HCT116 (cell line): ENCODE data around the gene SEC22C. TPM values are rescaled to one million over a fixed set of nuclear protein-coding genes. Genes with fewer than 3 reads are reported as not detected.

Experiments used
- ATAC-seq: fragments of 200-7000 bp; cut with Tn5 transposase; 2 replicates; pipeline ENCODE4 v1.9.1; 2020; ENCODE audit warnings: mild to moderate bottlenecking, moderate library complexity
- BruUV-seq: library from RNA; stranded (reverse); fragments of 400-500 nt; replicated peaks from 2 replicates; lab custom pipeline; 2021; lab: Mats Ljungman, UMichigan
- CTCF ChIA-PET: fragments of 300-600 bp; sonication (Branson Sonifier 250); formaldehyde crosslinking; loops from one replicate; lab custom pipeline; 2021; ENCODE audit warnings: antibody characterized with exemption; lab: Charles Lee
- POLR2A ChIA-PET: fragments of 300-600, 350-600 bp; sonication (Branson Sonifier 250); formaldehyde crosslinking; loops from one replicate; lab custom pipeline; 2021; ENCODE audit warnings: antibody characterized with exemption; lab: Charles Lee
- RAD21 ChIA-PET, 2 experiments: fragments of 300-600 bp; sonication (Branson Sonifier 250); formaldehyde crosslinking; loops; one replicate each; lab custom pipeline; 2023; ENCODE audit warnings: low total read pairs in 2 of 2; ENCODE audit not compliant: uncharacterized antibody in 2 of 2, unreplicated experiment in 2 of 2, low non-redundant PET in 1 of 2; lab: Charles Lee
- DNase-seq: peaks from one replicate; pipeline ENCODE4 v3.0.0-alpha.2; 2010; ENCODE audit warnings: low read depth, low spot score
- H2AFZ ChIP-seq: fragments of 200-600 bp; shearing (Covaris generic), sonication (generic); 2 replicates; pipeline ENCODE4 v1.6.1; 2017; ENCODE audit warnings: low read depth, mixed run types, mixed read lengths, antibody characterized with exemption, low read length; ENCODE audit not compliant: poor library complexity, severe bottlenecking
- H3K27ac ChIP-seq: 2 replicates; pipeline ENCODE4 v1.5.1; 2012; ENCODE audit warnings: low read depth, low read length
- H3K27me3 ChIP-seq: fragments of 200-600 bp; sonication (generic); 2 replicates; pipeline ENCODE4 v1.6.1; 2016; ENCODE audit warnings: mixed run types, low read length, mixed read lengths; ENCODE audit not compliant: insufficient read depth
- H3K36me3 ChIP-seq, 2 experiments: fragments of 200-500 bp in 1 of 2; fragments of 200-600 bp in 1 of 2; sonication (Bioruptor generic) in 1 of 2; sonication (generic) in 1 of 2; 2 replicates each; pipeline versions ENCODE4 v1.5.1 to v1.6.1; 2014 to 2016; ENCODE audit warnings: low read length in 2 of 2, inconsistent platforms in 1 of 2, mixed read lengths in 1 of 2, mixed run types in 1 of 2; ENCODE audit not compliant: insufficient read depth in 2 of 2, control insufficient read depth in 1 of 2
- H3K4me1 ChIP-seq, 2 experiments: fragments of 200-600 bp in 1 of 2; sonication (generic) in 1 of 2; 2 replicates each; pipeline versions ENCODE4 v1.5.1 to v1.6.1; 2012 to 2017; ENCODE audit warnings: low read length in 2 of 2, inconsistent platforms in 1 of 2, mild to moderate bottlenecking in 1 of 2, mixed read lengths in 1 of 2, mixed run types in 1 of 2, moderate library complexity in 1 of 2; ENCODE audit not compliant: insufficient read depth in 2 of 2, control insufficient read depth in 1 of 2
- H3K4me2 ChIP-seq: fragments of 200-600 bp; sonication (generic); 2 replicates; pipeline ENCODE4 v1.6.1; 2017; ENCODE audit warnings: mixed run types, low read length, mixed read lengths
- H3K4me3 ChIP-seq, 2 experiments: fragments of 200-600 bp in 1 of 2; sonication (generic) in 1 of 2; replicated peaks in 1 of 2; 2 replicates each; pipeline ENCODE4 v1.5.1; 2011 to 2016; ENCODE audit warnings: low read length in 2 of 2, control low read depth in 1 of 2, low read depth in 1 of 2, mild to moderate bottlenecking in 1 of 2, mixed read lengths in 1 of 2, mixed run types in 1 of 2
- H3K79me2 ChIP-seq: fragments of 200-600 bp; sonication (generic); 2 replicates; pipeline ENCODE4 v1.6.1; 2017; ENCODE audit warnings: mild to moderate bottlenecking, mixed run types, low read length, moderate library complexity, mixed read lengths; ENCODE audit not compliant: insufficient read depth
- H3K9ac ChIP-seq: fragments of 200-600 bp; sonication (generic); 2 replicates; pipeline ENCODE4 v1.6.1; 2016; ENCODE audit warnings: low read length, mixed read lengths
- H3K9me2 ChIP-seq: fragments of 200-600 bp; sonication (generic), shearing (Covaris generic); 2 replicates; pipeline ENCODE4 v1.6.1; 2017; ENCODE audit warnings: mixed run types, mild to moderate bottlenecking, moderate library complexity; ENCODE audit not compliant: insufficient read depth
- H3K9me3 ChIP-seq, 2 experiments: fragments of 200-500 bp in 1 of 2; fragments of 200-600 bp in 1 of 2; sonication (Bioruptor generic) in 1 of 2; sonication (generic) in 1 of 2; 2 replicates each; pipeline ENCODE4 v1.6.1; 2014 to 2017; ENCODE audit warnings: low read length in 2 of 2, mixed read lengths in 2 of 2, inconsistent platforms in 1 of 2, low read depth in 1 of 2, mild to moderate bottlenecking in 1 of 2, mixed run types in 1 of 2, moderate library complexity in 1 of 2; ENCODE audit not compliant: control insufficient read depth in 1 of 2, insufficient read depth in 1 of 2
- H4K20me1 ChIP-seq: fragments of 200-600 bp; sonication (generic), shearing (Covaris generic); 2 replicates; pipeline ENCODE4 v1.6.1; 2017; ENCODE audit warnings: mixed run types, mild to moderate bottlenecking, moderate library complexity; ENCODE audit not compliant: insufficient read depth
- CEBPB ChIP-seq: IDR thresholded peaks from 2 replicates; pipeline ENCODE4 v1.6.1; 2012; ENCODE audit warnings: low read depth
- ELF1 ChIP-seq: IDR thresholded peaks from 2 replicates; pipeline ENCODE4 v1.6.1; 2012; ENCODE audit warnings: low read depth, borderline replicate concordance
- JUND ChIP-seq: IDR thresholded peaks from 2 replicates; pipeline ENCODE4 v1.6.1; 2012
- POLR2A ChIP-seq: IDR thresholded peaks from 2 replicates; pipeline ENCODE4 v1.7.0; 2011; ENCODE audit warnings: borderline replicate concordance; ENCODE audit not compliant: insufficient read depth, insufficient read length; ENCODE audit errors: extremely low read depth
- POLR2AphosphoS5 ChIP-seq: IDR thresholded peaks from 2 replicates; pipeline ENCODE4 v1.6.1; 2011; ENCODE audit warnings: mild to moderate bottlenecking, low read depth, low read length, moderate library complexity
- RAD21 ChIP-seq: IDR thresholded peaks from 2 replicates; pipeline ENCODE4 v1.6.1; 2012; ENCODE audit warnings: low read depth, mild to moderate bottlenecking
- SRF ChIP-seq: IDR thresholded peaks from 2 replicates; pipeline ENCODE4 v1.6.1; 2012; ENCODE audit warnings: low read depth
- YY1 ChIP-seq: IDR thresholded peaks from 2 replicates; pipeline ENCODE4 v1.6.1; 2011; ENCODE audit warnings: low read length, low read depth, moderate library complexity, mild to moderate bottlenecking; ENCODE audit not compliant: insufficient replicate concordance; ENCODE audit errors: extremely low read depth
- ZNF274 ChIP-seq: fragments of 200-500 bp; sonication (Bioruptor generic); IDR thresholded peaks from 2 replicates; pipeline ENCODE4 v1.6.1; 2014; ENCODE audit warnings: mild to moderate bottlenecking, low read depth, low read length, inconsistent platforms
- intact Hi-C: fragments of 100-400 bp; cut with micrococcal nuclease; formaldehyde crosslinking; loops from 2 replicates; pipeline ENCODE4 v1.10.0; 2022
- total RNA-seq: library from RNA; stranded (reverse); gene quantifications from one replicate; pipeline ENCODE4 v1.2.1, GENCODE V29; 2021; ENCODE audit not compliant: unreplicated experiment
- TF ChIP-seq, protein P1 (sequence below): IDR thresholded peaks from 2 replicates; pipeline ENCODE4 v1.6.1; 2012; ENCODE audit warnings: low read depth
- TF ChIP-seq, protein P2 (sequence below): IDR thresholded peaks from 2 replicates; pipeline ENCODE4 v1.6.1; 2012

SEC22C gene
- total RNA-seq, 1 experiment from 2014 or later, result 43.4 TPM

DNA sequence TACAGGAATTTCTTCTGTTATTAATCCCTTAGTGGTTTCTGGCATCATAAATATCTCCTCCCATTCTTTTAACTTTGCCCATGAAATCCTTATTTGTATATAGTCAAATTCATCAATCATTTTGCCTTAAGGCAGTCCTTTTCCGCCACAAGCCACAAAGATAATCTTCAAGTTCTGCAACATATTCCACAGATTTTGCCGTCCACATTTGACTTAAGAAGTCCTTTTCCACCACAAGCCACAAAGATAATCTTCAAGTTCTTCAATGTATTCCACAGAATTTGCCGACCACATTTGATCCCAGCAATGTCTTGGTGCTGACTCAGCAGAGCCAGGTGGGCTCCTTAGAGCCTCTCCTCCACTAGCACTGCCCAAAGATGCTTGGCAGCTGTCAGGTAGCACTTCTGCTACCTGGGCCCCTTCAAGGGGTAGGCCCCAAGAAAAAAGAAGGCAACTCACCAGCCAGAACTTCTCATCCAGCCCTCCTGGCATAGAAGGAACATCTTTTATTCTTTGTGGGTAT, 35.0 kb downstream of the SEC22C start:
- Histone ChIP-seq H3K4me1 (no peaks in the 10 kb centered on the region), H4K20me1 (no peaks in the 10 kb centered on the region), H3K9me3 (no peaks in the 10 kb centered on the region), H3K9ac (no peak overlapping the region), H3K4me2 (no peak overlapping the region), H3K27ac (no peak overlapping the region), H3K9me2 (no peaks in the 10 kb centered on the region), H2AFZ (no peak overlapping the region), H3K27me3 (no peaks in the 10 kb centered on the region), H3K4me3 (no peak overlapping the region), H3K79me2 (no peaks in the 10 kb centered on the region), H3K36me3 (peaks cover 4% of the 10 kb centered on the region in 2 experiments; a peak in 2 of 4 replicates)
- RAD21 ChIA-PET, result no interaction called here
- TF ChIP-seq POLR2A (no peak), SRF (no peak), ZNF274 (no peak), YY1 (no peak), CEBPB (no peak), ELF1 (no peak), POLR2AphosphoS5 (no peak), RAD21 (no peak), JUND (no peak)
- TF ChIP-seq, protein P1, sequence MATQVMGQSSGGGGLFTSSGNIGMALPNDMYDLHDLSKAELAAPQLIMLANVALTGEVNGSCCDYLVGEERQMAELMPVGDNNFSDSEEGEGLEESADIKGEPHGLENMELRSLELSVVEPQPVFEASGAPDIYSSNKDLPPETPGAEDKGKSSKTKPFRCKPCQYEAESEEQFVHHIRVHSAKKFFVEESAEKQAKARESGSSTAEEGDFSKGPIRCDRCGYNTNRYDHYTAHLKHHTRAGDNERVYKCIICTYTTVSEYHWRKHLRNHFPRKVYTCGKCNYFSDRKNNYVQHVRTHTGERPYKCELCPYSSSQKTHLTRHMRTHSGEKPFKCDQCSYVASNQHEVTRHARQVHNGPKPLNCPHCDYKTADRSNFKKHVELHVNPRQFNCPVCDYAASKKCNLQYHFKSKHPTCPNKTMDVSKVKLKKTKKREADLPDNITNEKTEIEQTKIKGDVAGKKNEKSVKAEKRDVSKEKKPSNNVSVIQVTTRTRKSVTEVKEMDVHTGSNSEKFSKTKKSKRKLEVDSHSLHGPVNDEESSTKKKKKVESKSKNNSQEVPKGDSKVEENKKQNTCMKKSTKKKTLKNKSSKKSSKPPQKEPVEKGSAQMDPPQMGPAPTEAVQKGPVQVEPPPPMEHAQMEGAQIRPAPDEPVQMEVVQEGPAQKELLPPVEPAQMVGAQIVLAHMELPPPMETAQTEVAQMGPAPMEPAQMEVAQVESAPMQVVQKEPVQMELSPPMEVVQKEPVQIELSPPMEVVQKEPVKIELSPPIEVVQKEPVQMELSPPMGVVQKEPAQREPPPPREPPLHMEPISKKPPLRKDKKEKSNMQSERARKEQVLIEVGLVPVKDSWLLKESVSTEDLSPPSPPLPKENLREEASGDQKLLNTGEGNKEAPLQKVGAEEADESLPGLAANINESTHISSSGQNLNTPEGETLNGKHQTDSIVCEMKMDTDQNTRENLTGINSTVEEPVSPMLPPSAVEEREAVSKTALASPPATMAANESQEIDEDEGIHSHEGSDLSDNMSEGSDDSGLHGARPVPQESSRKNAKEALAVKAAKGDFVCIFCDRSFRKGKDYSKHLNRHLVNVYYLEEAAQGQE, result no peak
- TF ChIP-seq, protein P2, sequence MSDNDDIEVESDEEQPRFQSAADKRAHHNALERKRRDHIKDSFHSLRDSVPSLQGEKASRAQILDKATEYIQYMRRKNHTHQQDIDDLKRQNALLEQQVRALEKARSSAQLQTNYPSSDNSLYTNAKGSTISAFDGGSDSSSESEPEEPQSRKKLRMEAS, result no peak
- CTCF ChIA-PET, result interaction anchor here (0.6 to 4.0 kb wide), 6 partner anchors 10 to 317 kb away, joined by 3 to 24 read pairs (median 4); no protein-coding TSS in a partner anchor
- no peak for ATAC-seq
- intact Hi-C loops, result loop anchor here (1.0 to 10.0 kb wide), 5 partner anchors 104 to 429 kb away; no protein-coding TSS in a partner anchor
- no TSS peak for BruUV-seq
- POLR2A ChIA-PET, result no interaction called here
- no peak for DNase-seq
